NCI-H460 (cell line): ENCODE data around the gene MARCHF10. TPM values are rescaled to one million over a fixed set of nuclear protein-coding genes. Genes with fewer than 3 reads are reported as not detected.
"Not testable (repeated sequence)": the region's sequence is repeated elsewhere in the genome, so short reads cannot be mapped to it uniquely, and the experiment has no call there.

Experiments used
- DNase-seq: peaks from one replicate; pipeline ENCODE4 v3.0.0-alpha.2; 2016; ENCODE audit warnings: low read depth; ENCODE audit errors: extremely low read depth
- polyA plus RNA-seq: library from polyadenylated mRNA; depleted of rRNA; stranded (reverse); fragments of >200 nt; gene quantifications from 2 replicates; pipeline ENCODE4 v1.2.3, GENCODE V29; 2014; cell fraction: nucleus; rRNA removed
- total RNA-seq: library from RNA; depleted of rRNA; stranded (reverse); fragments of >200 nt; shearing (Covaris generic); gene quantifications from 2 replicates; pipeline ENCODE4 v1.2.3, GENCODE V29; 2014; rRNA removed

The MARCHF10 gene
- total RNA-seq = not detected in 2 replicates
- polyA plus RNA-seq = not detected in 2 replicates

GRCh38 chr17:62807812-62808575, at the start of gene MARCHF10:
MARCHF10 (minus strand) TSS chr17:62808314; CDS start chr17:62801735, 6,579 bp downstream.
- DNase-seq = no peak

- no peak for DNase-seq
Measured at GRCh38 chr17:62857526-62857925, 49.4 kb upstream of the MARCHF10 start.

GRCh38 chr17:62856594-62856993, 48.5 kb upstream of the MARCHF10 start:
- no peak for DNase-seq

GRCh38 chr17:62855156-62855555, 47.0 kb upstream of the MARCHF10 start:
- no peak for DNase-seq

GRCh38 chr17:62854098-62854680, 46.1 kb upstream of the MARCHF10 start:
- no peak for DNase-seq

GRCh38 chr17:62852195-62852594, 44.1 kb upstream of the MARCHF10 start:
- DNase-seq = no peak

GRCh38 chr17:62849591-62850415, 41.7 kb upstream of the MARCHF10 start:
- not testable (repeated sequence) for DNase-seq

GRCh38 chr17:62848334-62848733, 40.2 kb upstream of the MARCHF10 start:
- no peak for DNase-seq

- DNase-seq = no peak
Measured at GRCh38 chr17:62847426-62847825, 39.3 kb upstream of the MARCHF10 start.

GRCh38 chr17:62840871-62841270, 32.8 kb upstream of the MARCHF10 start:
- DNase-seq = no peak

- DNase-seq = not testable (repeated sequence)
Measured at GRCh38 chr17:62833816-62834215, 25.7 kb upstream of the MARCHF10 start.

GRCh38 chr17:62832405-62832804, 24.3 kb upstream of the MARCHF10 start:
- DNase-seq = no peak

- not testable (repeated sequence) for DNase-seq
Measured at GRCh38 chr17:62831066-62831465, 23.0 kb upstream of the MARCHF10 start.

GRCh38 chr17:62827746-62828485, 19.8 kb upstream of the MARCHF10 start:
- DNase-seq = no peak

GRCh38 chr17:62826956-62827355, 18.8 kb upstream of the MARCHF10 start:
- no peak for DNase-seq

- DNase-seq = no peak
Measured at GRCh38 chr17:62825182-62825581, 17.1 kb upstream of the MARCHF10 start.

- DNase-seq = no peak
Measured at GRCh38 chr17:62824290-62825131, 16.4 kb upstream of the MARCHF10 start.

GRCh38 chr17:62823111-62823893, 15.2 kb upstream of the MARCHF10 start:
- no peak for DNase-seq
